HS-27A (cell line): ENCODE results near the gene ADAMTS15.

Experiments
- DNase-seq: peaks from one replicate; pipeline ENCODE4 v3.0.0-alpha.2; 2012; ENCODE audit warnings: low read depth, missing footprints

The ADAMTS15 gene

GRCh38 chr11:130448416-130449309, at the start of gene ADAMTS15:
Gene ADAMTS15, plus strand, starts transcription at chr11:130448645. Its CDS starts 329 bp downstream, at chr11:130448974.
- DNase-seq: no peak

GRCh38 chr11:130399196-130399595, 49.2 kb upstream of the ADAMTS15 start:
- no peak for DNase-seq

- no peak for DNase-seq
Observed at GRCh38 chr11:130400781-130401483, 47.5 kb upstream of the ADAMTS15 start.

GRCh38 chr11:130402570-130402969, 45.9 kb upstream of the ADAMTS15 start:
- DNase-seq: no peak

GRCh38 chr11:130403271-130403804, 45.1 kb upstream of the ADAMTS15 start:
- no peak for DNase-seq

GRCh38 chr11:130403967-130404366, 44.5 kb upstream of the ADAMTS15 start:
- DNase-seq: no peak

- DNase-seq: no peak
Observed at GRCh38 chr11:130404727-130405126, 43.7 kb upstream of the ADAMTS15 start.

GRCh38 chr11:130405428-130405827, 43.0 kb upstream of the ADAMTS15 start:
- DNase-seq: no peak

GRCh38 chr11:130407978-130408377, 40.5 kb upstream of the ADAMTS15 start:
- no peak for DNase-seq

- no peak for DNase-seq
Observed at GRCh38 chr11:130408401-130408890, 40.0 kb upstream of the ADAMTS15 start.

- DNase-seq: no peak
Observed at GRCh38 chr11:130408901-130409300, 39.5 kb upstream of the ADAMTS15 start.

- no peak for DNase-seq
Observed at GRCh38 chr11:130409594-130410388, 38.7 kb upstream of the ADAMTS15 start.

GRCh38 chr11:130411223-130411622, 37.2 kb upstream of the ADAMTS15 start:
- no peak for DNase-seq

GRCh38 chr11:130413405-130414106, 34.9 kb upstream of the ADAMTS15 start:
- no peak for DNase-seq

GRCh38 chr11:130414107-130415080, 34.1 kb upstream of the ADAMTS15 start:
- DNase-seq: no peak

- DNase-seq: no peak
Observed at GRCh38 chr11:130415731-130416529, 32.5 kb upstream of the ADAMTS15 start.

GRCh38 chr11:130416530-130416882, 31.9 kb upstream of the ADAMTS15 start:
- DNase-seq: no peak

- DNase-seq: no peak
Observed at GRCh38 chr11:130416906-130417305, 31.5 kb upstream of the ADAMTS15 start.

GRCh38 chr11:130418210-130418609, 30.2 kb upstream of the ADAMTS15 start:
- DNase-seq: no peak
